Stimulated activated CD4-positive, alpha-beta T cell treated with anti-CD3 and anti-CD28 coated beads, TNF-alpha, amount 100 ng/mL, for 1 hour (primary cell): ENCODE measurements around the gene FARP1.

Source experiments
- DNase-seq, 3 donors: peaks; one replicate each; pipeline ENCODE4 v3.0.0-alpha.2; 2020; ENCODE audit warnings: low read depth in 3 of 3, low spot score in 1 of 3

The FARP1 gene

DNA sequence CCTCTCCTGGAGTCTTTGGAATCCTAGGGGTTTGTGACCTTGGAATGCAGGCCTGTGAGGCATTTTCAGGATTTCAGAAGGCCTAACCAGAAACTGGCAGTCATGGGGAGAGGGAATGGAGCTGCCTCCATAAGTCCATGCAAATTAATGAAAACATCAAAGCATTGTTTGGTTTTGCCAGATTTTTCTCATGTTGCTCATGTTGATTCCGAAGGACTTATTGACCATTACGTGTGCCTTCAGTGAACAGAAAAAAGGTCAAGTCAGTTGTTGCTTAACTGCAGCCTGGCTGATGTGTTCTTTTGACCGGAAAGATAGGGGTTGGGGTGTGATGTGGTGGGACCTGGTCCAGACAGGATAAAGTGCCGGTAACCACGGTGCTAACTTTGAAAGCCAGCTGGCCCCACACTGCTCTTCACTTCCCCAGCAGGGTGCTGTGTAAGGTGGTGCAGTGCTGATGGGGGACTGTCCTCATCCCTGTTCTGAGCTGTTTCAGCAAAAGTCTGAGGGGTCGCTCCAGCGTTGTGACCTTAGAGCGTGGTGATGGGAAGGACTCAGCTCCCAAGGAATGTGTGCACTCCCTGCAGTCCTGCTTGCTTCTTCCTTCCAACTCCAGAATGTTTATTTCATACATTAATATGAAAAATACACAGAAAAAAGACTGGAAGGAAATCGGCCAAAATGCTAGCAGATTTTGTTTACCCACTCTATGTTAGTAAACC is 30.7 kb downstream of the FARP1 start:
- DNase-seq = no peak

DNA sequence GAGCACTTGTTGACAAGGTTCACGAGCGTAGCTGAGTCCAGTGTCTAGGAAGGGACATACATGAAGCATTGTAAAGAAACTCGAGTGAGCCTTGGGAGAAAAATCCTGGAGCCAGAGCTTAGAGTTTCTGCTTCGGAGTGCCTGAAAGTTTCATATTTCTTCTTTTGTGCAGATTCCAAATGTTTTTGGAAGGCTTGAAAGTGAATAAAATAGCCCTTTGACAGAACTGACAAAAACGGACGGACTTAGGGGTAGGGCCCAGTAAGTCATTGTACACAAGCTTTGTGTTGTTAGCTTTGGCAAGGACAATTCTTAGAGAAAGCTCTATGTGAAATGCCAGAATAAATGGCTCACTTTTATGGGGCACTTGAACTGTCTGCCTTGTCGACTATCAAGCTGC is 31.4 kb downstream of the FARP1 start:
- no peak for DNase-seq

DNA sequence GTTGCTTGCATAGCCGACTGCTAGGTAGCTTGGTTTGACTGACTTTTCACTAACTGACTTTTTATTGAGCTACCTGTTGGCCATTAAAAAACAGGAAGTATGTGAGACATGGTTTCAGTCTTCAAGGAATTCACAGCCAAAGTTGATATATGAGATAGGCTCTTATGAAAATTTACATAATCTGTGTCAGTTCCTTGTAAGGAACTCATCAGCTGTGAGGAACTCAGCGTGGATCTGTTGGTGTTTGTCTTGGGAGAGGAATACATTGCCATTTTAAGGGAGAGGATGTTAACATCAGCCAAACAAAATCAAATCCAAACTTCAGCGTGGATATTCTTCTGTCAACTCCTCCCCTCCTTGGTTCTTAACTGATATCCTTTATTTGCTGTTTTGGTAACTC is 32.1 kb downstream of the FARP1 start:
- no peak for DNase-seq

DNA sequence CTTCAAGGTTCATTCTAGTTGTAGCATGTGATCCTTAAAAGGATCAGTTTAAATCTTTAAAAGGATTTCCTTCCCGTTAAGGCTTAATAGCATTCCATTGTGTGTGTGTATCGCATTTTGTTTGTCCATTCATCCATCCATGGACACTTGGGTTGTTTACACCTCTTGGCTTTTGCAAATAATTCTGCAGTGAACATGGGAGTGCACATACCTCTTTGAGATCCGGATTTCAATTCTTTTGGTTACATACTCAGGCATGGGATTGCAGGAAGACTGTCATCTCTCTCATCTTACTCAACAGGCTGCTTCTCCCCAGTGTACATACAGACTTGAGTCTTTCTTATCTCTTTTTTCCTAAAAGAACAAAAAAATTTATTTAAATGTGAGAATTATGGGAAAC is 32.9 kb downstream of the FARP1 start:
- no peak for DNase-seq

DNA sequence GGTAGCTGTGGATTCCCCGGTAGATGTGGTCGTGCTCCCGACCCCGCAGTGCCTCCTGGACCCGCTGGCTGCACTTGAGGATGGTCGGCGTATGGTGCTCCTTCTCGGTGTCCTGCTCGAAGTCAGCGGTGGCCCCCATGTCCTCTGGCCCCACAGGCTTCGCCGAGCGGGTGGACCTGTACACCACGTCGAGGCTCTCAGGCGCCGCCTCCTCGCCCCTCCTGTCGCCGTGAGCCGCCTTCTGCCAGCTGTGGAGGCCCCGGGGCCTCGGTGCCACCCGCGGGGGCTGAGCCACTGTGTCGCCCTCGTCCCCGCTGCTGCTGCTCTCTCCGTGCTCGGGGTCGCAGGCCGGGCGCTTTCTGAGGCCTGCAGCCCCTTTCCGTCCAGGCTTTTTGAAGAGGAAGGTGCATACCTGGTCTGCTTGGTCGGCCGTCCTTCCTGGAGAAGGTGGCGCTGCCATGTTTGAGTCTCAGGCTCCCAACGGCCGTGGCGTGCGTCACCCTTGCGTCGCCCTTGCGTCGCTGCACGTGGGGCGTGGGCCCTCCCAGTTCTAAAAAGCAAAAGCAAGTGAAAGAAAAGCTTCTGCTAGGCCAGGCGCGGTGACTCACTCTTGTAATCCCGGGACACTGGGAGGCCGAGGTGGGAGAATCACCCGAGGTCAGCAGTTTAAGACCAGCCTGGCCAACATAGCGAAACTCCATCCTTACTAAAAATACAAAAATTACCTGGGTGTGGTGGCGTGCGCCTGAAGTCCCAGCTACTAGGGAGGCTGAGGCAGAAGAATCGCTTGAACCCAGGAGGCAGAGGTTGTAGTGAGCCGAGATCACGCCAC is 34.1 kb downstream of the FARP1 start, which contains the start of gene RNF113B:
Gene RNF113B (minus strand): TSS at position 493 of the 832 bp plus-strand sequence. CDS start 33 bp downstream, at position 460.
- DNase-seq = no peak

DNA sequence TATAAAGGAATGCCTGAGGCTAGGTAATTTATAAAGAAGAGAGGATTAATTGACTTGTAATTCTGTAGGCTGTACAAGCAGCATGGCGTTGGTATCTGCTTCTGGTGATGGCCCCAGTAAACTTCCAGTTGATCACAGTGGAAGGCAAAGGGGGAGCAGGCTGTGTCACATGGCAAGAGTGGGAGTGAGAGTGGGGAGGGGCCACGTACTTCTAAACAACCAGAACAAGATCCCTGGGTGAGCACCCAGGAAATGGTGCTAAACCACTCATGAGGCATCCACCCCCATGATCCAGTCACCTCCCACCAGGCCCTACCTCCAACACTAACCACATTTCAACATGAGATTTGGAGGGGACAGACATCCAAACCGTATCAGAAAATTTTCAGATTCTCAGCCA is 37.2 kb downstream of the FARP1 start:
- DNase-seq = no peak

DNA sequence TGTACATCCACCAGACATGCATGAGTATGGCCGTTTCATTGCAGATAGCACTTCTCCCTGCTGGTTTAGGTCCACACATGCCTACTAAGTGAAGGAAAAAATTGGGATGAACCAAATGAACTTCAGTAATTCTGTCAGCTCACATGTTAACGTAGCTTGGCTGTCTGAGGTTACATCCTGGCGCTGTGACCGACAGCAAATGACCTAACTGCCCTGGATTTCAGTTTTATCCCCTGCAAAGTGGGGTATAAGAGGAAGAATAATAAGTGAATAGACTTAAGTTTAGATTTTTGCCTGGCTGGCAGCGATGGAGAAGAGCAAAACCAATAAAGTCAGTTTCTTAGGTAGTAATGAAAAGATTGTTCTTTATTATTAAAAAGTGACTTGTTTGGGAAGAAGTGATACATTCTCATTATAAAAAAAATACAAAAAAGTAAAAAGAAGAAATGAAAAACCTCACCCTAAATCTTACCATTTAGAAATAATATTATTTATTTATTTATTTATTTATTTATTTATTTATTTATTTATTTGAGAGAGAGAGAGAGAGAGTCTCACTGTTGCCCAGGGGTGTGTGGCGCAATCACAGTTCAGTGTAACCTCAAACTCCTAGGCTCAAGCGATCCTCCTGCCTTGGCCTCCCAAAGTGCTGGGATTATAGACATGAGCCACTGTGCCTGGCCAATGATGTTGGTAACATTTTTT is 38.4 kb downstream of the FARP1 start:
- no peak for DNase-seq

DNA sequence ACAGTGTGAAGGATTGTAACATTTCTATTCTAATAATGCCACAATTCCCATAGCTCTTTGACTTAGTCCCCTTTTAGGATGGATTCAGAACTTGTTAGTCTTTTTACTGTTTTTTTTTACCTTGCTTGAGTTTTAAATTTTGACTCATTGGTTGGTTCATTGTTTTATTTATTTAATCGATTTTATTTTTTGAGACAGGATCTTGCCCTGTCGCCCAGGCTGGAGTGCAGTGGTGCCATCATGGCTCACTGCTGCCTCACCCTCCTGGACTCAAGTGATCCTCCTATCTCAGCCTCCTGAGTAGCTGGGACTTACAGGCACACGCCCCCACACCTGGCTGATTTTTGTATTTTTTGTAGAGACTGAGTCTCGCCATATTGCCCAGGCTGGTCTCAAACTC is 39.3 kb downstream of the FARP1 start:
- no peak for DNase-seq

DNA sequence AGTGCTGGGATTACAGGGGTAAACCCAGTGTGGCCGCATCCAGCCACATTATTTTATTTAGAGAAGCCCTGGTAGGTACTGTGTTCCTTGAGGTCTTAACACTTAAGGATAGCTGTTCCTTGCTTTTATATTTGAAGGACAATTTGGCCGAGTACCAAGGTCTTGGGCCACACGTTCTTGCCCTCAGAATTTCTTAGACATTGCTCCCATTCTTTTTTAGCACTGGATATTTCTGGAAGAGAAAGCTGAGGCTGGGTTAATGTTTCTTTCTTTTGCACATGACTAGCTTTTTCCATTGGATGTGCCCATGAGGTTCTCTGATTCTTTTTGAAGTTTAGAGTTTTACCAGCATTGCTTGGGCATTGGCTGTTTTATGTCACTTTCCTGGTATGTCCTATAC is 39.7 kb downstream of the FARP1 start:
- no peak for DNase-seq

DNA sequence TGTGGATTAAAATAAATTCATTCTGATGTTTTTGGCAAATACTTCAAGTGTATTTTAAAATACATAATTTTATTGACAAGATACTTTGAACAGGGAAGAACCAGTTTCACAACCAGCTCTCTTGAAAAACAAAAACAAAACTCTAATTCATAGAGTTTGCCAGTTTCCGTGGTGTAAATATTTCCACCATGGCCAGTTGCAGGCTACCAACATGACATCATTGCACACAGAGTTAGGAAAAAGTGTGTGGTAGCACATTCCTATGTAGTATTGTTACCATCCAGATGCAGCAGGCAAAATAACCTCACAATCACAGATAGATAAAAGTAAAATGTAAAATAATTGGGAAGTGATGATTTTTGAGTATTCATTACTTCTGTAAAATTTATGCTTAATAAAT is 41.9 kb downstream of the FARP1 start:
- DNase-seq = no peak

DNA sequence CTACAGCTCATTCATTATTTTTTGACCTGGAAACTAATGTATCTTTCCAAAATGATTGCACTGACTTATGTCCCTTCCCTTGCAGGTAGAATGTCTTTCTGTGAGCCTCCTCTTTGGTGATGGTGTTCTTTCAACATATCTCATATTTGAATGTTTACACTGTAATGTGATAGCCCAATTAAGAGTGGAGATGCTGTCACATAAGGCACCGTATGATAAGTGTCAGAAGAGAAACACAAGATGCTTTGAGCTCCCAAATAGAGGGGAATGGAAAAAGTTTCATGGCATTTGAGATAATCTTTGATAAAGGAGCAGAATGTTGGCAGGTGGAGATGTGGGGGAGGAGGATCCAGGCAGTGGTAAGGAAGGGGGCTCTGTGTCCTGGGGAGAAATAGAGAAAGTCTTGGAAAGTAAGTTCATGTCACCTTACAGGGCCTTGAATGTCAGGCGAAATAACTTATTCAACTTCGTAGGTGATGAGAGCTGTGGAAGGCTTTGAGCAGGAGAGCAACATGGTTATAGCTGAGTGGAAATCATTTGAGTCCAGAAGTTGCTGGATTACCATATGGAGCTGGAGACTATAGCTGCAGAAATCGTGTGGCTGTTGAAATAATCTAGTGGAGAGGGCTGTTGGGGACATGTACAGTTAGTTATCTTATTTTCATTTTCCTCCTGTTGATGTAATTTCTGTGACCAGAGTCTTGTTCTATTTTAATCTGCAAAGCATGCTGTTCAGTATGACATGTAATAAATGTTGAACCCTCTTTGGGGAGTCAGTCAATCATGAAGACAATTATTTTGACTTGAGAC is 44.5 kb downstream of the FARP1 start:
- no peak for DNase-seq

DNA sequence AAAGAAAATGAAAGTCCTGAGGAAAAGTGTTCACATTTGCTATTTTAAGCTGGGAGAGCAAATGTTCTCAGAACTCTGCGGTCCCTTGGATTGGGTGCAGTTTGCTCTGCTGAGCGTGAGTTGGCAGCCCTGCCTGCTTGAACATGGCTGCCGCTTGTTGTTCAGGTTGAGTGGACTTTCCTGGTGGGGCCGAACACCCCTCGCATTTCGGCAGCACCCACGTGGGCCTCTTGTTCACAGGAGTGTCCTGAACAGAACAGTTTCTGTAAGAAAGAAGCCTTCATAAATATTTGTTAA is 45.0 kb downstream of the FARP1 start:
- no peak for DNase-seq

DNA sequence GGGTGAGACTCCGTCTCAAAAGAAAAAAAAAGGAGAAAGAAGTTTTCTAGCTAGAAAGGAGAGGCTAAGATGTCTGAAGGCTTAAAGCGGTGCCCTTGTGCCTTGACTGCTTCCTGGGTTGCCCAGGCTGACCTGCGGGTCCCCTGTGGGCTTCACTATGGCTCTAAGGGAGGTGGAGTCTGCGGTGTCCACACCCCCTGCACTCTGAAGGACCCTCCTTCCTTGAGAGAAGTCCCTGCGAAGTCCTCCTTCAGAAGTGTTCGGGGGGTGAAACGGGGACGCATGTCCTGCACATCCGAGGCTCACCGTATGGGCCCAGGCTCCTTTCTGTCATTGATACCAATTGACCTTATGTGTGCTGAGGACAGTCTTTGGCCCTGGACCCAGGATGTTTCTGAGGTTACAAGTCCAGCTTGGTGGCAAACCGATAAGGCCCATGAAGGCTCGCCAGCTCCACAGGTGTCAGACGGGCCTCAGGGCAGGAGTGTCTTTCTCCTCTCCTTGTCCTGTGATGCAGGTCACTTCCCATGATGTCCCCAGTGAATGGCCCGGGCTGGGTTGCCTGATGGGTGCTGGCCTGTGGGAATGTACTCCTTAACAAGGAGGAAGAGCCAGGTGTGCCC is 45.8 kb downstream of the FARP1 start:
- DNase-seq = no peak

DNA sequence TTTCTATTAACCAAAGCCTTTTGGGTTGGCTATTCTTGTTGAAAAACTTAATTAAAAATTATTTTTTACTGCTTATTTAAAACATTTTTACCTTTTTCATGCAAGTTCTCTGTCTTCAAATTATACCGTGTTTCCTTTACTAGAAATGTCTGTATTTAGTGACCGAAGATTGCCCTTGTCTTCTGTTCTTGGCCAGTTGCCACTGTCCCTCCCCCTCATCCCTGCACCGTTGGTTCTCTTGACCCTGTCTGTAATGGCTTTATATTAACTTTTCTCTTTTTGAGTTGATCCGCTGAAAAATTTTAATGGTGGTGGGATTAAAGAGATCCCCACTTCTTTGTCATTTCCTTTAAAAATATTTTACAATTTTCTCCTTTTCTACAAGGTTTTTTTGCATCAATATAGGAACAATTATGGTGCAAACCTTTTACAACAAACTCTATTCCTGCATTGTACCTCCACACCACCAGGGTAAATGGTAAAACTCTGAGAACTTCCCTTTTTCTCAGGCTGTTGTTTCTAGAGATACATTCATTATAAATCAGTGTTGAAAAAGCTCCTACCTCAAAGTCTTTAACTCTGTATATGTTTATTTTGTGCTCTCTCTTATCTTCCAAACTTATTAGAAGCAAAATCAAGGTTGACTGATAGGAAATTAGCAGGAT is 47.1 kb downstream of the FARP1 start:
- no peak for DNase-seq

DNA sequence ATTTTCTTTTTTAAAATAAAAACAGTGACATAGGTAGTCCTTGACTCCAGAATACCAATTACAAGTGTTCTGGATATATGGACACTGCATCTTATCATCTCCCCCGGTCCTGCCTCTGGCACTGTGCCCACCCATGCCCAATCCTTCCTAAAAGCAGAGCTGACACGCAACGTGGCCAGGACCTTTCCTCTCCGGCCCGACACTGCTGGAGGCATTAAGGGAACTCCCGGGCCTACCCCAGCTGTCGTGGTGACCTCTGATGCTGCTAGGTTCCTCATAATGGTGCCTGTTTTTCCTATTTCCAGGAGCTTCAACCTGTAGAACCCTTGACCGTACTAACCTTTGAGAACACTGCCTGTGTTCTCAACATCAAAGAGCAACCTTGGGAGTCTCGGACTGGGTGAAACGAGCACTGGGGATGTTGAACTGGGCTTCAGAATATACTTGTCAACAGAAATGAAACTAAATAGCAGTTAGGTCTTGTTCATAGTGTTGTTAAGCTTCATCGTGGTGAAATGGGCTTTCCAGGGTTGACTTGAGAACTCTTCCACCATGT is 48.1 kb downstream of the FARP1 start:
- no peak for DNase-seq

DNA sequence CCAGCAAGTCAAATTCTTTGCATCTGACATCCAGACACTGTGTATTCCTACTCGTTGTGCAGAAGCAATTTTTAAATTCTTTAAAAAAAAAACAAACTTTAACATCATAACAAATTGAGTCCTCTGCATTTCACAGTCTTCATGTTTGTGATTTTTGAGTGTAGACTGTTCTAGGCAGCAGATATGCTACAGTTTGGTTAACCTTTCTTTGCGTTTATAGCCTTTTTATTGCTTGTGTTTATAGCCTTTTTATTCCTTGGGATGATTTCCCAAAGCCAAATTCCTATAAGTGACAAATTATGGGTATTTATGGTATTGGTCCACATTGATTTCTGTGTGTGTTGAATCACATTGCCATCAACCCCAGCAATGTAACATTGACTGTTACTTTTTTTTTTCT is 49.1 kb downstream of the FARP1 start:
- no peak for DNase-seq

DNA sequence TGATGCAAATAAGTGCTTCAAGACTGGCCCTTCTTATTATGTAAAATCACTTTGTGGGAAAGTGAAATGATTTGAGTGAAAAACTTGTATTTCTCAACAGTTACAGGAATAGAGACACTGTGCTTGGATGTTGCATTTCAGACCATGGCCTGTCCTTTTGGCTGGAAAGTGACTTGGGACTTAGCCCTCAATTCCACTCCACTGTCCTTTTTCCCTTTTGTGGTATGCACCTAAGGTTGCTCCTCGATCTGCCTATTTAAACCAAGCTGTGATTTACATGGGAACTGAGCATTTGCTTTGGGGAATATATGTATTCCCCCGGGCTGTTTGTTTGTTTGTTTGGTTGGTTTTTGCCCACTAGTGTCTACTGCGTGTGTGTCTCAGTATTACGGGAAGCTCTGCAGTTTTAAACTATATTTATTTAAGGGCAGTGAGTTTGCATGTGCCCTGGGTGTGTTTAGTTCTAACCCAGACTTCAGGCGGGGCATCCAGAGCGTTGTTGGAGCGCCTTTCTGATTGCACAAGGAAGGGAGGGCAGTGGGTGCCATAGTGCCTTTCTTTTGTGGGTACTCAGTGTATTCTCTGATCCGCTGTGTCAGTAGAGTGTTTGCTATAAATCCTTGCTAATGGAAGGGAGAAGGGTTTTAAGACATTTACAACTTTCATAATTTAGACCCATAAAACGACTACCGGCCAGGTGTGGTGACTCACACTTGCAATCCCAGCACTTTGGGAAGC is 52.3 kb downstream of the FARP1 start:
- no peak for DNase-seq

DNA sequence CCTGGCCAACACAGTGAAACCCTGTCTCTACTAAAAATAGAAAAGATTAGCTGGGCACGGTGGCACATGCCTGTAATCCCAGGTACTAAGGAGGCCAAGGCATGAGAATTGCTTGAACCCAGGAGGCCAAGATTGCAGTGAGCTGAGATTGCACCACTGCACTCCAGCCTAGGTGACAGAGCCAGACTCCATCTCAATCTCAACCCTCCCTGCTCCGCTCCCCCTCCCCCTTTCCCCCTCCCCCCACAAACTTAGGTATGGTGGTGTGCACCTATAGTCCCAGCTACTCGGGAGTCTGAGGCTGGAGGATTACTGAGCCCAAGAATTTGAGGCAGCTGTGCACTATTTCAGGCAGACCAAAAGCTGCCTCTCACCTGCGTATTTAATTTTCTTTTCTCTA is 55.8 kb downstream of the FARP1 start:
- no peak for DNase-seq

DNA sequence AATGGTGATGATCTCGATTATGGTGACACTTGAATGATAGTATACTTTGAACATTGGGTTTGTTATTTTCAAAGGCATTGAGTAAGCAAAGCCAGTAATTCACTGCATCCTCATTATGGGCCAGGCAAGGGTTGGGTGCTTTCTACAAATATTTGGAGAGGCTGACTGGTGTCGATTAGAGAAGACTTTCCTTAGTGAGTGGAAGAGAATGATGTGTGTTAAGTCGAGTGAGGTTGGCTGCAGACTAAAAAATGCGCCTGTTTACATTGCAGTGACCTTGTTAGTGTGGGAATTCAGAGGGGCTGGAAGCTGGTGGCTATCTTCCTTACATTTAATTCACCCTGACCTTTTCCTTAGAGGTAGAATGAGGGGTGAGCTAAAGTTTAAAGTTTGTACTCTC is 56.6 kb downstream of the FARP1 start:
- DNase-seq = no peak
